ENCODE data around the gene PCCA.

Gene PCCA

DNA sequence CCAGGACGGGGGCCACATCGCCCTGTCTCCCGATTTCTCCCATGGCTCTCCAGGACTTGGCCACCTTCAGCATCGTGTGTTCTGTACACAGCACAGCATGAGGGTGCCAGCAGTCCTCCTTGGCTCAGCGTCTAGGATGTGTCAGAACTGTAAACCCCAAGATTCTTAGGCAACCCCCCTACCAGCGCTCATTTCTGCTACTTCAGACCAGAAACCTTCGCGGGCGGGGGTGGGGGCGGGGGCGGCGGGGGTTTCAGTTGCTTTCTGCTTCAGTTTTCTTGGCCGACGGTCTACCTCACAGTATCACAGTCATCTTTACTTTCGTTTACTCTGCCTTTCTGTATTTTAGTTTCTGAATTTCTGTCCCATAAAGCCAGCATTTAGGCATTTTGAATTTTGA lies 417.3 kb downstream of the PCCA start:
- no peak for ATAC-seq
- TF ChIP-seq, protein P1, sequence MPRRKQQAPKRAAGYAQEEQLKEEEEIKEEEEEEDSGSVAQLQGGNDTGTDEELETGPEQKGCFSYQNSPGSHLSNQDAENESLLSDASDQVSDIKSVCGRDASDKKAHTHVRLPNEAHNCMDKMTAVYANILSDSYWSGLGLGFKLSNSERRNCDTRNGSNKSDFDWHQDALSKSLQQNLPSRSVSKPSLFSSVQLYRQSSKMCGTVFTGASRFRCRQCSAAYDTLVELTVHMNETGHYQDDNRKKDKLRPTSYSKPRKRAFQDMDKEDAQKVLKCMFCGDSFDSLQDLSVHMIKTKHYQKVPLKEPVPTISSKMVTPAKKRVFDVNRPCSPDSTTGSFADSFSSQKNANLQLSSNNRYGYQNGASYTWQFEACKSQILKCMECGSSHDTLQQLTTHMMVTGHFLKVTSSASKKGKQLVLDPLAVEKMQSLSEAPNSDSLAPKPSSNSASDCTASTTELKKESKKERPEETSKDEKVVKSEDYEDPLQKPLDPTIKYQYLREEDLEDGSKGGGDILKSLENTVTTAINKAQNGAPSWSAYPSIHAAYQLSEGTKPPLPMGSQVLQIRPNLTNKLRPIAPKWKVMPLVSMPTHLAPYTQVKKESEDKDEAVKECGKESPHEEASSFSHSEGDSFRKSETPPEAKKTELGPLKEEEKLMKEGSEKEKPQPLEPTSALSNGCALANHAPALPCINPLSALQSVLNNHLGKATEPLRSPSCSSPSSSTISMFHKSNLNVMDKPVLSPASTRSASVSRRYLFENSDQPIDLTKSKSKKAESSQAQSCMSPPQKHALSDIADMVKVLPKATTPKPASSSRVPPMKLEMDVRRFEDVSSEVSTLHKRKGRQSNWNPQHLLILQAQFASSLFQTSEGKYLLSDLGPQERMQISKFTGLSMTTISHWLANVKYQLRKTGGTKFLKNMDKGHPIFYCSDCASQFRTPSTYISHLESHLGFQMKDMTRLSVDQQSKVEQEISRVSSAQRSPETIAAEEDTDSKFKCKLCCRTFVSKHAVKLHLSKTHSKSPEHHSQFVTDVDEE (CRISPR knock-in tag; IDR thresholded peaks at IDR 0.05): no peak

DNA sequence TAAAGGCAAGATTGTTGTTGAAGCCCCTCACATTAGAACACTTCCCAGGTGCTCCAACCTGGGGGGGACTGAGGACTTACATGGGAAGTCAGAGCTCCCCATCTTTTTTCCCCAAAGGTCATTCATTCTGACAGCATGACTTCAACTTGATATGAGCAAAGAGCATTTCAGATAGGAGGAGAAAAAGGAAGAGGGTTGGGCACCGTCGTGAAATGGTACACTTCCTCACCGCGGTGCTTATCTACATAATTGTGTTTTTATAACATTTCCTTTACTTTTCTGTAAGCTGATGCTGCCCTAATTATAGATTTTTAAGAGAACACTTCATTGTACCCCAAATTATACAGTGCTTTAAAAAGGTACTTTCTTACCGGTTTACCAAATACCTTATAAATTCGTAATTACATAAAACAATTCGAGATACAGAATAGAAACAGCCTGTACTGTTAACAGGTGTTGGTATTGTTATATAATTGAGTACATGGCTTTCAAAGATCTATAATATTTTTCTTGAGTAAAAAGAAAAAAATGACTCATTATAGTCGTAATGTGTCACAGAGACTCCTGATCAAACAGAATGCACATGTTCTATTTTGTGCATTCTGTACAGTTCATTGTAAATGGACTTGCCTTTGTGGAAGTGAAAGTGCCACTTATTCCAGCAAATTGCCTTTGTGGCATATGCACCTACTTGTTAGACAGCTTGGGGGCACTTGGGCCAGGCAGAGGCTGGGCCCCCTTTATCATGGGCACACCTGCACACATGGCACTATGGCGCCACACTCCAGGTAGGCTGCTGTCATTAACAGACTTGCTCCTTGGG lies 417.9 kb downstream of the PCCA start:
- TF ChIP-seq, protein P2, sequence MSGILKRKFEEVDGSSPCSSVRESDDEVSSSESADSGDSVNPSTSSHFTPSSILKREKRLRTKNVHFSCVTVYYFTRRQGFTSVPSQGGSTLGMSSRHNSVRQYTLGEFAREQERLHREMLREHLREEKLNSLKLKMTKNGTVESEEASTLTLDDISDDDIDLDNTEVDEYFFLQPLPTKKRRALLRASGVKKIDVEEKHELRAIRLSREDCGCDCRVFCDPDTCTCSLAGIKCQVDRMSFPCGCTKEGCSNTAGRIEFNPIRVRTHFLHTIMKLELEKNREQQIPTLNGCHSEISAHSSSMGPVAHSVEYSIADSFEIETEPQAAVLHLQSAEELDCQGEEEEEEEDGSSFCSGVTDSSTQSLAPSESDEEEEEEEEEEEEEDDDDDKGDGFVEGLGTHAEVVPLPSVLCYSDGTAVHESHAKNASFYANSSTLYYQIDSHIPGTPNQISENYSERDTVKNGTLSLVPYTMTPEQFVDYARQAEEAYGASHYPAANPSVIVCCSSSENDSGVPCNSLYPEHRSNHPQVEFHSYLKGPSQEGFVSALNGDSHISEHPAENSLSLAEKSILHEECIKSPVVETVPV (CRISPR knock-in tag; IDR thresholded peaks at IDR 0.05): no peak
- TF ChIP-seq ZC3H10 (CRISPR knock-in tag; IDR thresholded peaks at IDR 0.05) (no peak), BACH2 (CRISPR knock-in tag; IDR thresholded peaks at IDR 0.05; ENCODE audit: borderline replicate concordance) (no peak), SNAI2 (CRISPR knock-in tag; IDR thresholded peaks at IDR 0.05) (no peak), CSDC2 (CRISPR knock-in tag; IDR thresholded peaks at IDR 0.05) (no peak), OSR1 (CRISPR knock-in tag; IDR thresholded peaks at IDR 0.05) (no peak), ZNF565 (CRISPR knock-in tag; conservative IDR thresholded peaks at IDR 0.05; ENCODE audit: low read depth) (no peak), TCF4 (CRISPR knock-in tag; IDR thresholded peaks at IDR 0.05; ENCODE audit: borderline replicate concordance) (no peak), GLIS3 (CRISPR knock-in tag; IDR thresholded peaks at IDR 0.05) (no peak), ARNTL (CRISPR knock-in tag; IDR thresholded peaks at IDR 0.05; ENCODE audit: borderline replicate concordance, low read depth) (no peak), ISL1 (CRISPR knock-in tag; IDR thresholded peaks at IDR 0.05) (no peak), TOX (CRISPR knock-in tag; IDR thresholded peaks at IDR 0.05; ENCODE audit: borderline replicate concordance) (no peak), CREB5 (CRISPR knock-in tag; IDR thresholded peaks at IDR 0.05; ENCODE audit: low read depth) (no peak), ZFP30 (CRISPR knock-in tag; IDR thresholded peaks at IDR 0.05) (no peak)
- no peak for ATAC-seq

DNA sequence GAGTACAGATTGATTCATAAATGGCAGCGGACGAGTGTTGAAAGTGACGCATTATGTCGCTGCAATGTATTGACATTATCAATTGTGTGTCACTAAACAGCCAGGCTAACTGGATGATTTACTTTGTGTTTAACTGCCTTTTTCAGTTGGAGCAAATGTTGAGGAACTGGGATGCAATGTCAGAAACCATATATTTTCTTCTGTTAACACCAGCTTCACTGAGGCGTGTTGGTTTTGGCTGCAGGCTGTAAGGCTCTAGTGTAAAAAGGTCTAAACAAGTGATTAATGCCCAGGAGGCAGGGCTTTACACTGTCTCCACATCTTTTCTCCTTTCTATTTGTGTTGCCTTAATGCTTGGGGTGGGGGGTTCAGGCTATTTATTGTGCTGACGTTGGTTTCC lies 419.6 kb downstream of the PCCA start:
- no peak for ATAC-seq
- TF ChIP-seq, protein P3, sequence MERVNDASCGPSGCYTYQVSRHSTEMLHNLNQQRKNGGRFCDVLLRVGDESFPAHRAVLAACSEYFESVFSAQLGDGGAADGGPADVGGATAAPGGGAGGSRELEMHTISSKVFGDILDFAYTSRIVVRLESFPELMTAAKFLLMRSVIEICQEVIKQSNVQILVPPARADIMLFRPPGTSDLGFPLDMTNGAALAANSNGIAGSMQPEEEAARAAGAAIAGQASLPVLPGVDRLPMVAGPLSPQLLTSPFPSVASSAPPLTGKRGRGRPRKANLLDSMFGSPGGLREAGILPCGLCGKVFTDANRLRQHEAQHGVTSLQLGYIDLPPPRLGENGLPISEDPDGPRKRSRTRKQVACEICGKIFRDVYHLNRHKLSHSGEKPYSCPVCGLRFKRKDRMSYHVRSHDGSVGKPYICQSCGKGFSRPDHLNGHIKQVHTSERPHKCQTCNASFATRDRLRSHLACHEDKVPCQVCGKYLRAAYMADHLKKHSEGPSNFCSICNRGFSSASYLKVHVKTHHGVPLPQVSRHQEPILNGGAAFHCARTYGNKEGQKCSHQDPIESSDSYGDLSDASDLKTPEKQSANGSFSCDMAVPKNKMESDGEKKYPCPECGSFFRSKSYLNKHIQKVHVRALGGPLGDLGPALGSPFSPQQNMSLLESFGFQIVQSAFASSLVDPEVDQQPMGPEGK (CRISPR knock-in tag; IDR thresholded peaks at IDR 0.05; ENCODE audit: borderline replicate concordance): no peak
- TF ChIP-seq ZNF70 (CRISPR knock-in tag; IDR thresholded peaks at IDR 0.05) (no peak), ZNF565 (CRISPR knock-in tag; conservative IDR thresholded peaks at IDR 0.05; ENCODE audit: low read depth) (no peak), ZC3H10 (CRISPR knock-in tag; IDR thresholded peaks at IDR 0.05) (no peak), ZFP3 (CRISPR knock-in tag; IDR thresholded peaks at IDR 0.05) (no peak), CSDC2 (CRISPR knock-in tag; IDR thresholded peaks at IDR 0.05) (no peak), ESRRG (CRISPR knock-in tag; IDR thresholded peaks at IDR 0.05) (no peak), POU6F1 (CRISPR knock-in tag; IDR thresholded peaks at IDR 0.05; ENCODE audit: borderline replicate concordance, low read depth) (no peak), OSR1 (CRISPR knock-in tag; IDR thresholded peaks at IDR 0.05) (no peak), CREB5 (CRISPR knock-in tag; IDR thresholded peaks at IDR 0.05; ENCODE audit: low read depth) (no peak), BACH2 (CRISPR knock-in tag; IDR thresholded peaks at IDR 0.05; ENCODE audit: borderline replicate concordance) (no peak), ISL1 (CRISPR knock-in tag; IDR thresholded peaks at IDR 0.05) (no peak)
- TF ChIP-seq, protein P2 (CRISPR knock-in tag; IDR thresholded peaks at IDR 0.05): no peak

Data from SK-N-SH treated with all-trans-retinoic acid at 6 μM for 48 hours (cell line).